ENCODE measurements around the gene TMEM131.

TMEM131 gene

GRCh38 chr2:97775074-97775473, 220.7 kb downstream of the TMEM131 start:
- Mint-ChIP-seq H3K4me1 (ENCODE audit: low read depth) (no peaks in the 10 kb centered on the region), H3K27me3 (no peaks in the 10 kb centered on the region), H3K36me3 (ENCODE audit: low read depth) (peaks cover 78% of the 10 kb centered on the region), H3K4me3 (no peak overlapping the region), H3K9me3 (no peaks in the 10 kb centered on the region), H3K27ac (no peak overlapping the region)
- intact Hi-C loops (cut with micrococcal nuclease) = no loop called here

GRCh38 chr2:97774425-97774824, 221.3 kb downstream of the TMEM131 start:
- no peak overlapping the region for H3K27ac Mint-ChIP-seq

GRCh38 chr2:97770445-97770844, 225.3 kb downstream of the TMEM131 start:
- H3K4me3 Mint-ChIP-seq = no peak overlapping the region
- no peaks in the 10 kb centered on the region for H3K4me1 Mint-ChIP-seq (ENCODE audit: low read depth)
- intact Hi-C loops (cut with micrococcal nuclease) = no loop called here
- no peaks in the 10 kb centered on the region for H3K9me3 Mint-ChIP-seq
- peaks cover 83% of the 10 kb centered on the region for H3K36me3 Mint-ChIP-seq (ENCODE audit: low read depth)
- H3K27ac Mint-ChIP-seq = no peak overlapping the region
- no peaks in the 10 kb centered on the region for H3K27me3 Mint-ChIP-seq

More at GRCh38 chr2:97774425-97774824, 221.3 kb downstream of the TMEM131 start:
- H3K4me3 Mint-ChIP-seq = no peak overlapping the region
- intact Hi-C loops (cut with micrococcal nuclease) = no loop called here
- no peaks in the 10 kb centered on the region for H3K4me1 Mint-ChIP-seq (ENCODE audit: low read depth)
- no peaks in the 10 kb centered on the region for H3K9me3 Mint-ChIP-seq
- peaks cover 80% of the 10 kb centered on the region for H3K36me3 Mint-ChIP-seq (ENCODE audit: low read depth)
- H3K27me3 Mint-ChIP-seq = no peaks in the 10 kb centered on the region

GRCh38 chr2:97769711-97770110, 226.0 kb downstream of the TMEM131 start:
- Mint-ChIP-seq H3K27me3 (no peaks in the 10 kb centered on the region), H3K4me3 (no peak overlapping the region), H3K9me3 (no peaks in the 10 kb centered on the region), H3K4me1 (ENCODE audit: low read depth) (no peaks in the 10 kb centered on the region), H3K27ac (no peak overlapping the region), H3K36me3 (ENCODE audit: low read depth) (peaks cover 83% of the 10 kb centered on the region)
- intact Hi-C loops (cut with micrococcal nuclease) = no loop called here

- no peaks in the 10 kb centered on the region for H3K27me3 Mint-ChIP-seq
- no peak overlapping the region for H3K4me3 Mint-ChIP-seq
- intact Hi-C loops (cut with micrococcal nuclease) = no loop called here
- H3K9me3 Mint-ChIP-seq = no peaks in the 10 kb centered on the region
- peaks cover 83% of the 10 kb centered on the region for H3K36me3 Mint-ChIP-seq (ENCODE audit: low read depth)
- H3K27ac Mint-ChIP-seq = no peak overlapping the region
- no peaks in the 10 kb centered on the region for H3K4me1 Mint-ChIP-seq (ENCODE audit: low read depth)
These were observed 226.4 kb downstream of the TMEM131 start for GRCh38 chr2:97769308-97769707.

GRCh38 chr2:97766567-97766966, 229.2 kb downstream of the TMEM131 start:
- Mint-ChIP-seq H3K4me3 (no peak overlapping the region), H3K36me3 (ENCODE audit: low read depth) (peaks cover 83% of the 10 kb centered on the region), H3K27ac (no peak overlapping the region), H3K4me1 (ENCODE audit: low read depth) (no peaks in the 10 kb centered on the region), H3K9me3 (no peaks in the 10 kb centered on the region), H3K27me3 (no peaks in the 10 kb centered on the region)
- intact Hi-C loops (cut with micrococcal nuclease) = no loop called here

- Mint-ChIP-seq H3K27ac (no peak overlapping the region), H3K4me3 (no peak overlapping the region), H3K36me3 (ENCODE audit: low read depth) (peaks cover 83% of the 10 kb centered on the region), H3K9me3 (no peaks in the 10 kb centered on the region), H3K27me3 (no peaks in the 10 kb centered on the region), H3K4me1 (ENCODE audit: low read depth) (no peaks in the 10 kb centered on the region)
- intact Hi-C loops (cut with micrococcal nuclease) = no loop called here
These were observed 229.8 kb downstream of the TMEM131 start for GRCh38 chr2:97765933-97766332.

GRCh38 chr2:97764559-97765263, 231.0 kb downstream of the TMEM131 start:
- no peaks in the 10 kb centered on the region for H3K9me3 Mint-ChIP-seq
- no peaks in the 10 kb centered on the region for H3K4me1 Mint-ChIP-seq (ENCODE audit: low read depth)
- intact Hi-C loops (cut with micrococcal nuclease) = no loop called here
- H3K36me3 Mint-ChIP-seq (ENCODE audit: low read depth) = peaks cover 87% of the 10 kb centered on the region
- H3K27me3 Mint-ChIP-seq = no peaks in the 10 kb centered on the region
- no peak overlapping the region for H3K27ac Mint-ChIP-seq
- no peak overlapping the region for H3K4me3 Mint-ChIP-seq

- no peak overlapping the region for H3K27ac Mint-ChIP-seq
- no peaks in the 10 kb centered on the region for H3K27me3 Mint-ChIP-seq
- H3K36me3 Mint-ChIP-seq (ENCODE audit: low read depth) = peaks cover 93% of the 10 kb centered on the region
- no peaks in the 10 kb centered on the region for H3K4me1 Mint-ChIP-seq (ENCODE audit: low read depth)
- H3K4me3 Mint-ChIP-seq = no peak overlapping the region
- H3K9me3 Mint-ChIP-seq = no peaks in the 10 kb centered on the region
- intact Hi-C loops (cut with micrococcal nuclease) = no loop called here
These were observed 232.4 kb downstream of the TMEM131 start for GRCh38 chr2:97763176-97763845.

- Mint-ChIP-seq H3K4me1 (ENCODE audit: low read depth) (no peaks in the 10 kb centered on the region), H3K36me3 (ENCODE audit: low read depth) (peaks cover 100% of the 10 kb centered on the region), H3K9me3 (no peaks in the 10 kb centered on the region), H3K27ac (no peak overlapping the region), H3K4me3 (no peak overlapping the region), H3K27me3 (no peaks in the 10 kb centered on the region)
- intact Hi-C loops (cut with micrococcal nuclease) = no loop called here
These were observed 234.6 kb downstream of the TMEM131 start for GRCh38 chr2:97761192-97761591.

- peaks cover 100% of the 10 kb centered on the region for H3K36me3 Mint-ChIP-seq (ENCODE audit: low read depth)
- intact Hi-C loops (cut with micrococcal nuclease) = no loop called here
- H3K27ac Mint-ChIP-seq = no peak overlapping the region
- H3K9me3 Mint-ChIP-seq = no peaks in the 10 kb centered on the region
- no peaks in the 10 kb centered on the region for H3K4me1 Mint-ChIP-seq (ENCODE audit: low read depth)
- H3K4me3 Mint-ChIP-seq = no peak overlapping the region
- no peaks in the 10 kb centered on the region for H3K27me3 Mint-ChIP-seq
These were observed 235.2 kb downstream of the TMEM131 start for GRCh38 chr2:97760480-97761049.

GRCh38 chr2:97759727-97760407, 235.9 kb downstream of the TMEM131 start:
- Mint-ChIP-seq H3K9me3 (no peaks in the 10 kb centered on the region), H3K4me3 (no peak overlapping the region), H3K27ac (no peak overlapping the region), H3K36me3 (ENCODE audit: low read depth) (peaks cover 100% of the 10 kb centered on the region), H3K4me1 (ENCODE audit: low read depth) (no peaks in the 10 kb centered on the region), H3K27me3 (no peaks in the 10 kb centered on the region)
- intact Hi-C loops (cut with micrococcal nuclease) = no loop called here

- Mint-ChIP-seq H3K4me1 (ENCODE audit: low read depth) (no peaks in the 10 kb centered on the region), H3K27me3 (no peaks in the 10 kb centered on the region), H3K4me3 (no peak overlapping the region), H3K36me3 (ENCODE audit: low read depth) (peaks cover 96% of the 10 kb centered on the region), H3K9me3 (no peaks in the 10 kb centered on the region), H3K27ac (no peak overlapping the region)
- intact Hi-C loops (cut with micrococcal nuclease) = no loop called here
These were observed 237.5 kb downstream of the TMEM131 start for GRCh38 chr2:97758131-97758705.

- Mint-ChIP-seq H3K9me3 (no peaks in the 10 kb centered on the region), H3K4me3 (no peak overlapping the region), H3K36me3 (ENCODE audit: low read depth) (peaks cover 95% of the 10 kb centered on the region), H3K27me3 (no peaks in the 10 kb centered on the region), H3K27ac (no peak overlapping the region), H3K4me1 (ENCODE audit: low read depth) (no peaks in the 10 kb centered on the region)
- intact Hi-C loops (cut with micrococcal nuclease) = no loop called here
These were observed 238.7 kb downstream of the TMEM131 start for GRCh38 chr2:97757062-97757461.

Measured in dendritic cell treated with granulocyte-macrophage colony-stimulating factor and Interleukin-4, amounts not matched to agents 40 ng/mL and 50 ng/mL, for 4 days (primary cell).